HUES6 (cell line): ENCODE results near the gene CIAPIN1.

Experiments
- H3K27ac ChIP-seq: 2 replicates; pipeline ENCODE4 v1.7.0; 2013; ENCODE audit warnings: low read depth, mild to moderate bottlenecking, low read length, inconsistent platforms
- H3K27me3 ChIP-seq: 2 replicates; pipeline ENCODE4 v1.6.1; 2013; ENCODE audit warnings: low read length; ENCODE audit not compliant: control insufficient read depth, insufficient read depth
- H3K36me3 ChIP-seq: 2 replicates; pipeline ENCODE4 v1.6.1; 2013; ENCODE audit warnings: low read length; ENCODE audit not compliant: control insufficient read depth, insufficient read depth
- H3K4me1 ChIP-seq: 2 replicates; pipeline ENCODE4 v1.6.1; 2013; ENCODE audit warnings: low read length; ENCODE audit not compliant: control insufficient read depth, insufficient read depth
- H3K4me3 ChIP-seq: 2 replicates; pipeline ENCODE4 v1.5.1; 2013; ENCODE audit warnings: low read depth, low read length
- H3K9ac ChIP-seq: one replicate; pipeline ENCODE4 v1.6.1; 2013; ENCODE audit warnings: mild to moderate bottlenecking, low read length
- H3K9me3 ChIP-seq: 2 replicates; pipeline ENCODE4 v1.6.1; 2013; ENCODE audit warnings: low read depth, low read length; ENCODE audit not compliant: control insufficient read depth, insufficient read depth

Gene CIAPIN1

GRCh38 chr16:57482845-57483545, 35.8 kb upstream of the CIAPIN1 start:
- Histone ChIP-seq H3K9me3 (no peaks in the 10 kb centered on the region), H3K4me1 (peaks cover 42% of the 10 kb centered on the region), H3K27me3 (peaks cover 24% of the 10 kb centered on the region), H3K36me3 (no peaks in the 10 kb centered on the region; the same call in 1 of the 2 replicates), H3K9ac (peak overlapping the region; percentile 88), H3K27ac (no peak overlapping the region), H3K4me3 (no peak overlapping the region; the same call in 1 of the 2 replicates)

- no peak overlapping the region; the same call in 1 of the 2 replicates for H3K4me3 ChIP-seq
- no peak overlapping the region for H3K27ac ChIP-seq
- peak overlapping the region; percentile 50 for H3K9ac ChIP-seq
- H3K27me3 ChIP-seq = peaks cover 24% of the 10 kb centered on the region
- H3K9me3 ChIP-seq = no peaks in the 10 kb centered on the region
- H3K36me3 ChIP-seq = no peaks in the 10 kb centered on the region; the same call in 1 of the 2 replicates
- peaks cover 46% of the 10 kb centered on the region for H3K4me1 ChIP-seq
These were observed 34.2 kb upstream of the CIAPIN1 start for GRCh38 chr16:57481421-57481820.

GRCh38 chr16:57480754-57481230, 33.6 kb upstream of the CIAPIN1 start:
- Histone ChIP-seq H3K4me1 (peaks cover 51% of the 10 kb centered on the region), H3K36me3 (no peaks in the 10 kb centered on the region; the same call in 1 of the 2 replicates), H3K27me3 (peaks cover 23% of the 10 kb centered on the region), H3K9me3 (no peaks in the 10 kb centered on the region), H3K27ac (no peak overlapping the region; the same call in 1 of the 2 replicates), H3K4me3 (peak overlapping the region; percentile 60; the same call in 1 of the 2 replicates), H3K9ac (peak overlapping the region; percentile 50)

DNA sequence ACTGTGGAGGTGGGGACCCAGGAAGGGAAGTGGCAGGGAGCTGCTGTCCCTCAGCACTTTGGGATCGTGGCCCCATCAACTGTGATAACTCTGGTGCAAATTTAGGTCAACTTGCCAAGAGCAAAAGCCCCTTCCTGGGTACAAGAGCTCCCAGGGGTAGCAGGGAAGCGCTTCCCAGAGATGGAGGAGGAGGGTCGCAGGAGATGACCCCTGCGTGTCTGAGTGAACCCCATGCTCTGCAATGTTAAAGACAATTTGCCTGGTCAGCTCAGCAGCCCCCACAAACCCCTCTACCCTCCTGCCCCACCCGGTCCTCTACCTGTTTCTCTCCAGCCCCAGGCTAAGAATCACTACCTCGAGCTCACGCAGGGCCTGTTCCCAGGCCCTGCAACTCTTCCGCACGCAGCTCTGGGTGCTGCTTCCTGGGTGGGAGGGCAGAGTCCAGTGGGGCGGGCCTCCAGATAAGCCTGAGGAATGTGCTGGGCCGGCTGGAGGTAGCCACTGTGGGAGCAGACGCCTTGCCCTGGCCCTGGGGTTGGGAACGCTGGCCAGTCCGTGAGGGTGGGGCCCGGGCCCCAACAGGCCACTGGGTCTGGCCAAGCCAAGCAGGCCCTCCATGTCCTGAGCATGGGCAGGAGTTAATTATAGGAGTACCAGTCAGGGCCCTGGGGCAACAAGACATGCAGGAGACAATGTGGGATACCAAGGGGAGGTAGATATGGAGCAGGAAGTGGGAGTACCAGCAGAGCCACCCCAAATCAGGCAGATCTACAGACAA, 33.0 kb upstream of the CIAPIN1 start:
- H3K27me3 ChIP-seq = peaks cover 17% of the 10 kb centered on the region
- peak overlapping the region; percentile 50 for H3K9ac ChIP-seq
- H3K4me3 ChIP-seq = peak overlapping the region; percentile 60

GRCh38 chr16:57479205-57479975, 32.2 kb upstream of the CIAPIN1 start:
- Histone ChIP-seq H3K4me1 (peaks cover 55% of the 10 kb centered on the region), H3K9ac (peak overlapping the region; percentile 41), H3K4me3 (peak overlapping the region; percentile 60), H3K27ac (no peak overlapping the region; the same call in 1 of the 2 replicates), H3K9me3 (no peaks in the 10 kb centered on the region), H3K36me3 (peaks cover 4% of the 10 kb centered on the region), H3K27me3 (peaks cover 10% of the 10 kb centered on the region)

More for the DNA sequence above, 33.0 kb upstream of the CIAPIN1 start:
- Histone ChIP-seq H3K4me1 (peaks cover 52% of the 10 kb centered on the region), H3K27ac (no peak overlapping the region; the same call in 1 of the 2 replicates), H3K9me3 (no peaks in the 10 kb centered on the region), H3K36me3 (no peaks in the 10 kb centered on the region; the same call in 1 of the 2 replicates)

DNA sequence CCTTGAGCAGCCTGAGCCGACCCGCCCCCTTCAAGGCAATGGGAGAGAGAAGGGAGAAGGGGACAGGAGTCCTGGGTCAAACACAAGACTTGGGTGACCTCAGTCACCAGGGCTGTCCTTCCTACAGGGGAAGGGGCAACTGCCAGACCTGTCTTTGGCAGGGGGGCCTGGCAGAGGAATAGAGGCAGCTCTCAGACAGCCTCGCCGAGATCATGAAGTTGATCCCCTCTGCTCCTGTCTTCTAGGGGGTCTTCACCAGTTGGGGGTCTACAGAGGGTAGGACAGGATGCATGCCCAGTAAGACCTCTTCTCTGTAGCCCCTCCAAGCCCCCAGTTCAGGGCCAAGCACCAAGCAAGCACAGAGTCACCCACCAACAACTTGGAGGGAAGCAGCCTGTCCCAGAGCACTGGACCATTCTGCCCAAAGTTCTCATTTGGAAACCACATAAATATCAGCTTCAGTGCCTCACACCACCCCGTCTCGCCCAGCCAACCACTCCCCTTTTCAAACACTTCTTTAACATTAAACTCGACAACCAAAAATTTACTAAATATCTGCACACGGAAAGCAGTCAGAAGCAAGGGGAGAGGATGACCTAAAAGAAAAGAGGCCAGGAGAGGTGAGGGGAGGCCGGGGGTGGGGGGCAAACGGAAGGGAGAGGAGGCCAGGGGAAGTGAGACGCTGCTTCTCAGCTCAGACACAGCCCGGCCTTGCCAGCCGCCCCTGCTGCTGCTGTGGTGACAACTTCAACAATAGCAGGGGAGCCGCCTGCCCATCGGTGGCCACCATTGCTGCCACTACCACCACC, 31.4 kb upstream of the CIAPIN1 start:
- H3K27ac ChIP-seq = no peak overlapping the region
- H3K9ac ChIP-seq = peak overlapping the region; percentile 41
- H3K27me3 ChIP-seq = peaks cover 10% of the 10 kb centered on the region
- peak overlapping the region; percentile 60 for H3K4me3 ChIP-seq
- no peaks in the 10 kb centered on the region for H3K9me3 ChIP-seq
- H3K4me1 ChIP-seq = peaks cover 51% of the 10 kb centered on the region
- peaks cover 12% of the 10 kb centered on the region for H3K36me3 ChIP-seq

- peaks cover 58% of the 10 kb centered on the region for H3K4me1 ChIP-seq
- H3K4me3 ChIP-seq = peak overlapping the region; percentile 18; the same call in 1 of the 2 replicates
- H3K27ac ChIP-seq = no peak overlapping the region
- H3K36me3 ChIP-seq = peaks cover 21% of the 10 kb centered on the region
- no peaks in the 10 kb centered on the region for H3K9me3 ChIP-seq
- H3K9ac ChIP-seq = peak overlapping the region; percentile 30
- peaks cover 10% of the 10 kb centered on the region for H3K27me3 ChIP-seq
These were observed 30.5 kb upstream of the CIAPIN1 start for GRCh38 chr16:57477531-57478202.

DNA sequence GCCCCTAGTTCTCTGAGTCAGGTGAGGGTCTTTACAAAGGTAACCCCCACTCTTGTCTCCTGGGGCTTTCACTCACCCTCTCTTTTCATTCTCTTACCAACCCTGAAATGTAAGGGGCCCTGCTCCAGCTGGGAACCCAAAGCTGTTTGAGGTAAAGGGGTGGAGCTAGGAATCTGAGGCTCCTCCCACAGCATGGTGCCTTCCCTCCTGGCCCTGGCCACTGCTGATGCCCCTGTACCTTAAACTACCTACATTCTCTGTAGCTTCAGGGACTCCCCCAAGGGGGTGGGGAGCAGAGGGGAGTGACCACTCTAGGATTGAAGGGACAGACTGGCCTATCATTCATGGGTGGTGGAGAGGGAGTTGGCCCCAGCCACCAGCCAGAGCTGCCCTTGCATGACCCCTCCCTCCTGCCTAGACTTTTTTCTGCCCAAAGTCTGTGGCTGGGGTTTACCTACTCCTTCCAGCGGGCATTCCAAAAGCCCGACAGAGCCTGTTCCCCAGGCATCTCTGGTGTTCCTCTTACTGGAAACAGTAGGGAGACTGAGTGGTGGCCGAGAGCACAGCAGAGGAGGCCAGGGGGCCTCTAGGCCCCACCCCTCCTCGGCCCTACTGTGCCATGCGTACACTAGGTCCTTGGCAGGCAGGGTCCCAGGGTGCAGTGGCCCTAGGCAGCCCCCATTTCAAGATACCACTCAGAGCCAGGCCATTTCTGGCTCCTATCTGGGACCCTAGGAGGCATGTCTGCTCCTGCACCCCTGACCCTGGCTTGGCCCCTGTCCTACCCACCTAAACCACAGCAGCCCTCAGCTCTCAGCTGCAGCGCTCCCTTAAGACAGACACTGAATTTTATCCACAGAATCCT, 29.6 kb upstream of the CIAPIN1 start:
- peaks cover 10% of the 10 kb centered on the region for H3K27me3 ChIP-seq
- H3K27ac ChIP-seq = no peak overlapping the region
- H3K4me3 ChIP-seq = peak overlapping the region; percentile 45; the same call in 1 of the 2 replicates
- peaks cover 21% of the 10 kb centered on the region for H3K36me3 ChIP-seq
- H3K9me3 ChIP-seq = no peaks in the 10 kb centered on the region
- H3K9ac ChIP-seq = peak overlapping the region; percentile 21
- peaks cover 67% of the 10 kb centered on the region for H3K4me1 ChIP-seq

DNA sequence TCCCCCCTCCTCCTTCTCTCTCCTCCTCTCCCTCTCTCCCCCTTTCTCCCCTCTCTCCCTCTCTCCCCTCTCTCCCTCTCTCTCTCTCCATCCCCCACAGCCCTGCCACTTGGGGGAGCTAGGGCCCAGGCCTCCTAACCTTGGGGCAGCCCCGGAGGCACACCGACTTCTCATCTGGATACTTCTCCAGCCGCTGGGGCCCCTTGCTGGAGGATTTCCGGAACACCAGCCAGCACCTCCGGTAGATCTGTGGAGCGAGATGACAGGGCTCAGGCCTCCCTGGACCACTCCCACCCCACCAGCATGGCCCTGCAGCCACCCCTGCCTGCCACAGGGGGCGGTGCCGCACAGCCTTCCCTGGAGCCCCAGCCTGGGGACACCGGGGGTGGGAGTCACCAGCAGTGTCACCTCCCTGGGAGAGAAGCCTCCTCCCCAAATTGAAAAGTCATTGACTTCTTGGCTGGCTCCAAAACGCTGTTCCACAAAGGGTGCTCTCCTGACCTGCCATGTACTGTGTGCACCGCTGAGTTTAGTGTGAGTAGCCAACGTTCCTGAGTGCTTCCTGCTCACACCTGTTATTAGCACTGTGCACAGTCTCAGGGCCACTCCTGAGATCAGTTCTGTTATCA, 28.6 kb upstream of the CIAPIN1 start:
- Histone ChIP-seq H3K9me3 (no peaks in the 10 kb centered on the region), H3K27me3 (peaks cover 10% of the 10 kb centered on the region), H3K4me1 (peaks cover 75% of the 10 kb centered on the region), H3K27ac (no peak overlapping the region), H3K9ac (no peak overlapping the region), H3K36me3 (peaks cover 27% of the 10 kb centered on the region), H3K4me3 (peak overlapping the region; percentile 45)
